ENCODE data around the gene FOXL2. TPM values are rescaled to one million over a fixed set of nuclear protein-coding genes. Genes with fewer than 3 reads are reported as not detected.

FOXL2 gene
- total RNA-seq, 1 experiment from 2014 or later = 0.22 TPM

DNA sequence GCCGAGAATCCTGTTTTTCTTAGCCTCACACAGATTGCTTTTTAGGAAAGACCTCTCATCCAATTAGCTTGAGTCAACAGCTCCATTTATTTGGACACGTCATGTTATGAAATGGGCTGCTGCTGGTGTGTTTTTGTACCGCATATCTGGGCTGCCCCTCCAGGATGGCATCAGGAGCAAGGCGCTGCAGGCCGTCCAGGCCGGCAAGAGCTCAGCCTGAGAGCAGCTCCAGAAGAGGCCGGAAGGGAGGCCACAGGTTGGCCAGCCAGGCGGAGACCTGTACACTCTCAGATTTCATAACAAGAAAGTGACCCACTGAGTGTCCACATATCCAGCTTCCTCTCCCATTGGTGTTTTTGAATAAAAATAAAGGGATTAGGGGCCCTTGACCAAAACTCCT, 28.4 kb upstream of the FOXL2 start:
- H3K4me1 ChIP-seq (ENCODE audit: insufficient read depth, low read length) = no peaks in the 10 kb centered on the region
- no peak overlapping the region for H3K23ac ChIP-seq (ENCODE audit: insufficient read length, low read depth, low read length)
- no peak overlapping the region for H3K27ac Mint-ChIP-seq

More for the DNA sequence above, 28.4 kb upstream of the FOXL2 start:
- Histone ChIP-seq H3K79me2 (ENCODE audit: insufficient read depth, low read length) (no peaks in the 10 kb centered on the region), H2BK120ac (ENCODE audit: low read depth, low read length, poor library complexity, severe bottlenecking) (no peak overlapping the region), H3K4ac (ENCODE audit: low read depth, low read length) (no peak overlapping the region), H3K79me1 (ENCODE audit: insufficient read depth, low read depth, low read length, poor library complexity, severe bottlenecking) (no peaks in the 10 kb centered on the region), H4K91ac (ENCODE audit: insufficient read length, low read depth, low read length) (no peak overlapping the region), H3K4me2 (ENCODE audit: insufficient read depth, insufficient read length, low read length) (no peak overlapping the region), H3K27ac (ENCODE audit: insufficient read length, low read depth, low read length) (no peak overlapping the region), H2AFZ (ENCODE audit: low read length) (no peak overlapping the region), H2BK5ac (ENCODE audit: insufficient read length, low read length) (no peak overlapping the region), H3K56ac (ENCODE audit: insufficient read length, low read depth, low read length) (no peak overlapping the region), H2BK15ac (ENCODE audit: low read depth, low read length) (no peak overlapping the region), H2AK5ac (ENCODE audit: insufficient read length, low read length) (no peak overlapping the region), H4K20me1 (ENCODE audit: control insufficient read depth, insufficient read depth, insufficient read length) (no peaks in the 10 kb centered on the region), H3K23me2 (ENCODE audit: insufficient read length, low read depth, low read length, poor library complexity, severe bottlenecking) (no peaks in the 10 kb centered on the region), H3K27me3 (ENCODE audit: insufficient read depth, low read length) (no peaks in the 10 kb centered on the region), H3T11ph (ENCODE audit: low read length) (no peak overlapping the region), H2BK20ac (ENCODE audit: low read depth, low read length, poor library complexity, severe bottlenecking) (no peak overlapping the region), H3K14ac (ENCODE audit: insufficient read depth, low read length) (no peak overlapping the region), H2BK12ac (ENCODE audit: insufficient read length, low read depth, low read length) (no peak overlapping the region), H3K18ac (ENCODE audit: insufficient read length, low read depth, low read length) (no peak overlapping the region), H4K8ac (replicated peaks; ENCODE audit: insufficient read length, low read depth, low read length) (no peak overlapping the region), H3K9me3 (ENCODE audit: control insufficient read depth, low read depth, low read length) (no peaks in the 10 kb centered on the region), H3K9ac (ENCODE audit: extremely low read depth, insufficient read length, low read length) (no peak overlapping the region), H4K5ac (ENCODE audit: insufficient read length, low read depth, low read length) (no peak overlapping the region)
- no peak for DNase-seq
- no CpG with 5 or more reads among the region's 8 CpGs for WGBS (ENCODE audit: extremely low coverage, insufficient read length, low lambda C conversion rate)
- TF ChIP-seq, protein P1, sequence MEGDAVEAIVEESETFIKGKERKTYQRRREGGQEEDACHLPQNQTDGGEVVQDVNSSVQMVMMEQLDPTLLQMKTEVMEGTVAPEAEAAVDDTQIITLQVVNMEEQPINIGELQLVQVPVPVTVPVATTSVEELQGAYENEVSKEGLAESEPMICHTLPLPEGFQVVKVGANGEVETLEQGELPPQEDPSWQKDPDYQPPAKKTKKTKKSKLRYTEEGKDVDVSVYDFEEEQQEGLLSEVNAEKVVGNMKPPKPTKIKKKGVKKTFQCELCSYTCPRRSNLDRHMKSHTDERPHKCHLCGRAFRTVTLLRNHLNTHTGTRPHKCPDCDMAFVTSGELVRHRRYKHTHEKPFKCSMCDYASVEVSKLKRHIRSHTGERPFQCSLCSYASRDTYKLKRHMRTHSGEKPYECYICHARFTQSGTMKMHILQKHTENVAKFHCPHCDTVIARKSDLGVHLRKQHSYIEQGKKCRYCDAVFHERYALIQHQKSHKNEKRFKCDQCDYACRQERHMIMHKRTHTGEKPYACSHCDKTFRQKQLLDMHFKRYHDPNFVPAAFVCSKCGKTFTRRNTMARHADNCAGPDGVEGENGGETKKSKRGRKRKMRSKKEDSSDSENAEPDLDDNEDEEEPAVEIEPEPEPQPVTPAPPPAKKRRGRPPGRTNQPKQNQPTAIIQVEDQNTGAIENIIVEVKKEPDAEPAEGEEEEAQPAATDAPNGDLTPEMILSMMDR (conservative IDR thresholded peaks at IDR 0.05) = no peak
- Mint-ChIP-seq H3K27me3 (ENCODE audit: low read depth) (peaks cover 14% of the 10 kb centered on the region), H3K36me3 (ENCODE audit: insufficient read depth in 1 of 3, low read depth in 3 of 3) (no peaks in the 10 kb centered on the region), H3K4me1 (no peaks in the 10 kb centered on the region), H3K9me3 (no peaks in the 10 kb centered on the region), H3K4me3 (no peak overlapping the region)

All from H9 (cell line).